NOMO-1 treated with DMSO at 0.1 percent for 48 hours (cell line): ENCODE results near the gene RHOF.

ENCODE experiments used
- DNase-seq: peaks from one replicate; lab custom pipeline; 2025; ENCODE audit not compliant: unreplicated experiment; lab: John Stamatoyannopoulos, UW

RHOF gene

DNA sequence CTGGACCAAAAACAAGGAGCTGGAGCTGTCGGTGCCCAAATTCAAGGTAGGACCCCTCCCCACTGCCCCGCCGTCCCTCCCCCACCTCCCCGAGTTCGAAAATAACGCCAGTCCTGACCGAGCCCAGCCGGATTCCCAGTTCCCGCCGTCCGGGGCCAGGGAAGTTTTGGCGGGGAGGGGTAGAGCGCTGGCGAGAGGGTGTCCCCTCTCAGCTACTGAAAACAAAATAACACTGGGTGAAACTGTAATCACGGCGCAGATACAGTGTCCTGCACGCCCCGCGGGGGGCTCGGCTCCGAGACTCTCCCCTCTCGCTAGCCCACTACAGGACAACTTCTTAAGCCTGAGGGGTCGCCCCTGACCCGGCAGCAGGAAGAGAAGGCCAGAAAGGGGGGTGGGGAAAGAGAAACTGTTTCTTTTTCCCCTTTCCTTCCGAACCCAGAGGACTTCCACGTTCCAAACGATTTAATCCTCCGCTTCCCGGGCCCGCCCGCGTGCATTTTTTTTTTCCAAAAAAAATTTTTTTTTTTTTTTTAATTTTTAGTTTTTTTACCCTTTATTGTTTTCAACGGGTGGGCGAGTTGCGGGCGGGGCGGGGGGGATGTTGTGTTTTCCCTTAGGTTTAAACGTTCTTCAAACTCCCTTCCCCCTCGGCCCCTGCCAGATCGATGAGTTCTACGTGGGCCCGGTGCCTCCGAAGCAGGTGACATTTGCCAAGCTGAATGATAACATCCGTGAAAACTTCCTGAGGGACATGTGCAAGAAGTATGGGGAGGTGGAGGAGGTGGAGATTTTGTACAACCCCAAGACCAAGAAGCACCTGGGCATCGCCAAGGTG, 11.9 kb upstream of the RHOF start:
- DNase-seq = no peak

DNA sequence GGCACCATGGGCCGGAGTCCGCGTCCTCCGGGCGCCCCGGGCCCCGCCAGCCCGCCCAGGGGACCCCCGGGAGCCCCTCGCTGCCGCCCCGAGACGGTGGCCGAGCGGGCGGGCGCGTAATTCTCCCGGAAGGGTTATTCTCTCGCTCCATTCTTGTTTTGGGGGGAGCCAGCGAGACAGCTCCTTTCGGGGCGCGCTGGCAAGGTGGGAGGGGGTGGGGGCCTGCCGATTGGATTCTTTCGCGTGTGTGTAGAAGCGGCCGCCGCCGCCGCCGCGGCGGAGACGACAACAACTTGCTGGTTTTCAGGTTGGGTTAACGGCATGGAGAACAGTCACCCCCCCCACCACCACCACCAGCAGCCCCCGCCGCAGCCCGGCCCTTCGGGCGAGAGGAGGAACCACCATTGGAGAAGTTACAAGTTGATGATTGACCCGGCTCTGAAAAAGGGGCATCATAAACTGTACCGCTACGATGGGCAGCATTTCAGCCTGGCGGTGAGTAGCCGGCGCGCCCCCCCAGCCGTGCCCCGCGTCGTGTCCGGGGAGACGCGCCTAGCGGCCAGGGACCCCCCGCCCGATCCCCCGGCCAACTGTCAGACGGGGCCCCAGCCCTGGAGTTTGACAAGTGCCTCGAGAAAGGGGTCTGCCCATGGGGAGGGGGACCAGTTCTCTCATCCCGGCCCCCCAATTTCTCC, 11.1 kb upstream of the RHOF start:
- peak; percentile 16 for DNase-seq

- peak; percentile 67 for DNase-seq
Measured at GRCh38 chr12:121803861-121804416, 10.5 kb upstream of the RHOF start, which contains the start of gene SETD1B. Gene SETD1B, plus strand, starts transcription at chr12:121804009. Its CDS starts 729 bp downstream, at chr12:121804738.

GRCh38 chr12:121802843-121803698, 9.6 kb upstream of the RHOF start:
- DNase-seq = peak; percentile 96

DNA sequence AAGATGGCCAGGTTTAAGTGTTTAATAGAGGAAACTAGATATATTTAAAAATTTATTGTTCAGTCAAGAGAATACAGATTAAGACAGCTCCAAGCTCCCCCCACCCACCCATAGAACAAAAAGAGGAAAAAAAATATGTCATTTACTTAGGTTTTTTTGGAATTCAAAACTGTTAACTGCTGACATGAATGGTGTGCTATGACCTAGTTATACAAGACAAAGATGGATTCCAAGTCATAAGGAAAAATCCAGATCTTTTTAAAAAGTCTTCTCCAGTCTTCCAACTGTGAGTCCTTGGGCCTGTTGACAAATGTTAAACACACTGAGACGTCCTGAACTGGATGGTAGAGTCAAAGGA, 9.0 kb upstream of the RHOF start:
- peak; percentile 54 for DNase-seq

GRCh38 chr12:121801595-121802484, 8.4 kb upstream of the RHOF start:
- peak; percentile 51 for DNase-seq

DNA sequence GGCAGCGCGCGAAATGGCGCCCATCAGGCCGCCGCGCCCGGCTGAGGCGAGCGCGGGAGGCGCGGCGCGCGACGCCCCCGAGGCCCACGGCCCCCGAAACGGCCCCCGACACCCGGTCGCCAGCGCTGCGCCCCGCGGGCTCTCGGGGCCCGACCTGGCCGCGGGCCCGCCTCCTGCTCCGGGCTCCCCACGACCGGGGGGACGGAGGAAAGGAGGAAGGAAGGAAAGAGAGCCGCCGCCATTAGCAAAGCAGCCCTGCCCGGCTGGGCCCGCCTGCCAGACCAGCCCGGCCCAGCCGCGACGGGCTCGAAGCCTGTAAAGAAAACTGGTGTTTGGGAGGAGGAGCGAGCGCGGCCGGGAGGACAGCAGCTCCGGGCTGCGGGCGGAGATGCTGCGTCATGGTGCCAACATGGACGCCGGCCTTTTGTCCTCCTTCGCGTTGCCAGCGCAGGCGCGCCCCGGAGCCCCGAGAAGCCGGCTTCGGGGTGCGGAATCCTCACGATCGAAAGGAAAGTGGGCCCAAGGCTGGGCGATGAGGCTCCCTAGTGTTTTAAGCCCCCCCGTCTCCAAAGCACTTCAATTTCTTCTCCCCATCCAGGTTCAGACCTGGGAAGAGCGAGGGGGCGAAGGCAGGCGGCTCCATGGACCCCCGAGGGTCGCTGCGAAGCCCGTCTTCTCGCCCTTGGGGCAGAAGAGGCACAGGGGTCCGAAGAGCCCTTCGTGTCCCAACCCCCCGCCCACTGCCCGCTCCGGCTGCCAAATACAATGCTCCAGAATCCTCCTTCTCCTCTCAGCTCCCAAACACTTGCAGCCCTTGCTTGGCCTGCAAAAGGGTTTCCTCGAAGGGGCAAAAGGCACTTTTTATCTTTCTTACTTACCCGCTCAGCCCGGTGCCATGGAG, 7.5 kb upstream of the RHOF start:
- peak; percentile 52 for DNase-seq

DNA sequence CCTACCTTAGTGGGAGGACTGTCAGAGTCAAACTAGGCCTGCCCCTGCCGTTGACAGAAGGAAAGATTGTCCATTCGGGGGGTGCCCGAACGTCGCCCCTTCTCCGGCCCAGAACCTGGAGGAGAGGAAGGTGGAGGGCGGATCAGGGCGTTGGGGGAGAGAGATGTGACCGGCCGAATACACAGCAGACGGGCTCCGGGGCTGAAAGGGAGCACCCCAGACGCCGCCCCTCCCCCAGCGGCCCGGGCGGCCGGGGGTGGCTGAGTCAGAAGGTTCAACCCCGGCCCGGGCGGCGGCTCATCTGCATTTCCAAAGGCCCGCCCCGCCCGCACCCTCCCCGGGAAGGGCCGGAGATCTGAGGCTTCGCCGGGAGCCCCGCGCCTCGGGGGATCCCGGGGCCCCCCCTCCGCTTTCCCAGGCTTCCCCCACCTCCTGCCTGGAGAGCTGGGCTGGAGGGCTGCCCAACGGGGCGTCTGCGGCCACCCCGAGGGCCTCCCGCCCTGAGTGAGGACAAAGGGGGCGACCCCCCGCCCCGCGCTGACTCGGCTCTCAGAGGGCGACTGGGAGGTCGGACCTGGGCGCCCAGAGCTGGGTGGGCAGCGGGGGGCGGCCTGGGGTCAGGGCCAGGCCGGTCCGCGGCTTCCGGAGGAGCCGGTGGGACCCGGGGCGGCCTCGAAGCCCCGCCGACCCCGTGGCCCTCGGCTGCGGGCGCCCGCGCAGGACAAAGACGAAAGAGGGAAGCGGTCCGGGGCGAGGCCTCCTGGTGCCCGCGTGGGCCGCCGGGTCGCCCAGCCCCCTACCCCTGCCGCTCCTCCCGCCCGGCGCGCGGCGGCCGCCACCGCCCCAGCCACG, 6.6 kb upstream of the RHOF start:
- peak; percentile 75 for DNase-seq

DNA sequence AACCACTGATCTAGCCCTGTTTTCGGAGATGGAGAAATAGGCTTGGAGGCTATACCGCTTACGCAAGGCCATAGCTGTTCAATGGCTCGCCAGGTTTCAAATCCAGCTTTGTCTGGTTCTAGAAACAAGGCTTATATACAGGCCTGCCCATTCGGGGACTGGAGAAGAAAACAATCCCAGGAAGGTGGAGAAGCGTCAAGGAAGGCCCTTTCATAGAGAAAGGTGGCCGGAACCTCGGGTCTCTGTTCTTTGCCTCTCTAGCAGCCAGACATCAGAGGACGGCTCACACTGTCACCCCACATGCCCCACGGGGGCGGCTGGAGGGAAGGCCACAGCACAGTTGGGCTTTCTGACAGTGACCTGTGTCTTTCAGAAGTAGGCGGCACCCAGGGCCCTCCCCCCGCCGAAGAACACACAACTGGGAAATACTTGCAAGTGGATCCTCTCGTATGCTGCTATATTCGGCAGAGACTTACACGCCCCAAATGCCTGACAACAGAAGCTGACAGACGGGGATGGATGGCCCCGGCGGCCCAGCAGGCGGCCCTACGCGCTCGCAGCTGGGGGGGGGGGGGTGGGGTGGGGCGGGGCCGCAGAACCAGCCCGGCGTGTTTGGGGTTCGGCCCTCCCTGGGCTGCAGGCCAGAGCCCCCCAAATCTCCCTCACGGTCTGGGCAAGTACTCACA, 5.8 kb upstream of the RHOF start:
- peak; percentile 76 for DNase-seq

DNA sequence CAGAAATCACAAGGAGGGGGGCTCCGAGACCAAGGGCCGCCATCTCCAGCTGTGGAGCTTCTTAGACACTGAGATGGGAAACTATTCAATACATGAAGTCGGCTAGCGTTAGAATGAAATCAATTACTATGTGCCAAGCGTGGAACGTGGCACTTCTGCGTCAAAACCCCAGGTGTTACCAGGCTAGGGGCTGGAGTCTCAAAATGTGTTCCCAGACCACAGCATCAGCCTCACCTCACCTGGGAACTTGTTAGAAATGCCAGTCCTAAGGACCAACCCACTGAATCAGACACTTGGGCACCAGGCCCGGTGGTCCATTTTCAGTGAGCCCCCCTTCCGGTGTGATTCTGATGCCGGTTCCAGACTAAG, 5.3 kb upstream of the RHOF start:
- no peak for DNase-seq

- no peak for DNase-seq
Measured at GRCh38 chr12:121797937-121798786, 4.7 kb upstream of the RHOF start.

DNA sequence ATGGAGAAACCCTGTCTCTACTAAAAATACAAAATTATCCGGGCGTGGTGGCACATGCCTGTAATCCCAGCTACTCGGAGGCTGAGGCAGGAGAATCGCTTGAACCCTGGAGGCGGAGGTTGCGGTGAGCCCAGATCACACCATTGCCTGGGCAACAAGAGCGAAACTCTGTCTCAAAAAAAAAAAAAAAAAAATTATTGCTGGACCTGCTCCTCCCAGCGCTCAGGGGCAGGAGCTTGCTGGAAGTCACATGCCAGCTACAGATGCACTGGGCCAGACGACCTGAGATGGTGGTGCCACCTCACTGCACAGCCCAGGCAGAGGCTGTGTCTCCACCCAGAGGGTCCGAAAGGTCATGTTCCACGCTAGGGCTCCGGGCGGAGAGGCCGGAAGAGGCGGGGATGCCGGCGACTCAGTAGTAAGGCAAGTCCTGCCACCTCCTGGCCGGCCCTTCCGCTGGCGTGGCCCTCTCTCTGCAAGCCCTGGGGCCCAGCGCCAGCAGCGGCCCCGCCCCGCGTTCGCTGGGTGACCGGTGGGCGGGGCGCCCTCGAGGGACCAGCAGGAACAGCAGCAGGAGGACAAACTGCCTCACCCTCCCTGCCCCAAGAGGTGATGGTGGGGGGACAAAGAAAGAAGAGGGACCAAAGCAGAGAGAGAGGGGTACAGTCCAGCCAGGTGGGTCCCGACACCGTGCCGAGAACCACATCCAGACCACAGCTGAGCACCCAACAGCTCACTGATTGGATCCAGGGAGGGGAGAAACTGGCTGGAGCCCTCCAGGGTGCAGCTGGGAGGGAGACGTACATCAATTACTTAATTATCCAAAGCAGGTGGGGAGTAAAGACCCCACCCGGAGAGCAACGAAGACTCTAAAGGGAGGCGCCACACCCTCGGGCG, 3.6 kb upstream of the RHOF start:
- peak; percentile 53 for DNase-seq

DNA sequence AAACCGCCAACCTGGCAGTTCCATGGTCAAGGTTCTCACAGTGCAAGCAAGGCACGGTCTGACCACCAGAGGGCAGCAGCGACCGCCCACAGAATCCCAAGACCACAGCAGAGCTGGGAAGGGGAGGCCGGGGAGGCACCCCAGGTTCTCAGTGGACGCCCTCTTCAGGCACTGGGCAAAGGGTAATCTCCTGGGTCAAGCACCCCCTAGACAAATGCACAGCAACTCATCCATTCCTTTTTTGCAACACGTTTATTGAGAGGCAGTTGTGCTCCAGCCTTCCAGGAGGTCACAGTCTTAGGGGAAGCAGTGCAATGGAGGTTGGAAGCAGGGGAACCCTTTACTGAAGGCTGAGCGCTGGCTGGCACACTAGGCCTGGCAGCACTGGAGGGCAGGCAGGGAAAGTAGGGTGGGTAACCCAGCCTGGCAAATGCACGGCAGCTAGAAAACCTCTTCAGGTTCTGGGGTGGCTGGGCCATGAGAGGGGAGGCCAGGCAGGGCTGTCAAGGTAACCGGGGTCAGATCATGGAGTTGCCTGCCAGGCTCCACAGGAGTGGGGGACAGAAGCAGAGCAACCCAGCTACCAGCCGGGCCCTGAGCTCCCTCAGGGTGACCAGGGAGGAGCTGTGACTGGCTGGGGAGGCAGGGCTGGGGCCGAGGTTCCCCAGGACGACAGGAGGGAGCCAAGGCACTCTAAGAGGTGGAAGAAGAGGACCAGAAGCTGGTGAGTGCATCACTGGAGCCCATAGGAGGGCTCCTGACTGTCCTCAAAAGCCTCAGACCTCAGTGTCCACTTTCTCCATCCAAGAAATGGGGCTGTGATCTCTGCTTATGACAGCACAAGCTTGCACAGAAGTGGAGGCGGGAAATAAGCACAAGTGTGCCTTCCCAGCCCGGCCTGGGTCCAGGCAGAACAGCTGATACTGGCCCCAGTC, 1.8 kb upstream of the RHOF start:
- peak; percentile 66 for DNase-seq

DNA sequence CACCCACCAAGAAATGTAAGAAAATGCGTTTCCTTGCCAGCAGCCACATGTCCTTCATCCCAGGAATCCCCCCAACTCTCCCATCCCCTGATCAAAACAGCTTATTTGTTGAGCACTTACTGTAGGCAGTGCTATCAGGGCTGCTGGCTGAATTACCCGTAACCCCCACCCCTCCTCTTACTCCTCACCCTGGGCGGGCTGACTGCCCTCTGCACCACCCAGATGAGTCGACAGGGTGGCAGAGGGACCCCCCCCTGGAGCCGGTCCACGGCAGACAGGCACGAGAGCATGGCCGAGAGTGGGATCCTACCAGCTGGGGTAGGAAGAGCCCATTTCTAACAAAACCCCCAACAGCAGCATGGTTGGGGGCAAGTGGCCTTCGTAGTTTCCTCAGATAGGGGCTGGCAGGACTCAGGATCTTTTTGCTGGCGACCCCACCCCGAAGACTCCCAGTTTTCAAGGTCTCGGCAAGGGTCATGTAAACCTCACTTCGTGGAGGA, 1.1 kb upstream of the RHOF start:
- no peak for DNase-seq
